Breast epithelium (tissue), 4 donors: ENCODE data around the gene TEKTIP1. TPM values are rescaled to one million over a fixed set of nuclear protein-coding genes. Genes with fewer than 3 reads are reported as not detected.
"Not testable (repeated sequence)": the region's sequence is repeated elsewhere in the genome, so short reads cannot be mapped to it uniquely, and the experiment has no call there.

Experiments
- DNase-seq, 2 donors: peaks; one replicate each; pipeline ENCODE4 v3.0.0-alpha.2; 2019; ENCODE audit warnings: low spot score in 2 of 2
- H3K27ac ChIP-seq, 2 donors: fragments of 200-600 bp; sonication (generic) in 1 of 2; one replicate each; pipeline ENCODE4 v1.5.1; 2016 to 2019; ENCODE audit warnings: mild to moderate bottlenecking in 1 of 2
- H3K27me3 ChIP-seq, 2 donors: fragments of 200-600 bp; sonication (generic) in 1 of 2; one replicate each; pipeline versions ENCODE4 v1.5.1 to v1.6.0; 2017 to 2019; ENCODE audit warnings: control low read depth in 1 of 2, mild to moderate bottlenecking in 1 of 2
- H3K36me3 ChIP-seq: fragments of 200-600 bp; one replicate; pipeline ENCODE4 v1.5.1; 2019
- H3K4me1 ChIP-seq, 2 donors: fragments of 200-600 bp; sonication (generic); one replicate each; pipeline ENCODE4 v1.5.1; 2016 to 2019; ENCODE audit warnings: control low read depth in 1 of 2
- H3K4me3 ChIP-seq, 3 donors: fragments of 200-600 bp; sonication (generic); 1 replicate in 2 of 3; 2 replicates in 1 of 3; pipeline ENCODE4 v1.5.1; 2016 to 2019; ENCODE audit warnings: mild to moderate bottlenecking in 3 of 3, moderate library complexity in 2 of 3
- H3K9me3 ChIP-seq, 2 donors: fragments of 200-600 bp; sonication (generic) in 1 of 2; one replicate each; pipeline ENCODE4 v1.5.1; 2016 to 2019; ENCODE audit warnings: control low read depth in 1 of 2
- CTCF ChIP-seq, 3 donors: fragments of 450-650 bp; IDR thresholded peaks; one replicate each; pipeline ENCODE4 v1.5.1; 2016 to 2017; ENCODE audit warnings: antibody characterized with exemption in 3 of 3, mild to moderate bottlenecking in 3 of 3, moderate library complexity in 3 of 3
- POLR2A ChIP-seq: fragments of 450-650 bp; IDR thresholded peaks from one replicate; pipeline ENCODE4 v1.6.1; 2016; ENCODE audit warnings: antibody characterized with exemption, mild to moderate bottlenecking, moderate library complexity
- POLR2AphosphoS5 ChIP-seq, 3 donors: sonication (generic); formaldehyde crosslinking; IDR thresholded peaks; one replicate each; pipeline ENCODE4 v1.6.1; 2017; ENCODE audit warnings: antibody characterized with exemption in 3 of 3
- intact Hi-C: fragments of 100-400 bp; cut with DNase I; formaldehyde crosslinking; loops from one replicate; pipeline ENCODE4 v1.15.1; 2023; ENCODE audit warnings: low total_unique reads
- total RNA-seq, 3 donors: library from RNA; depleted of rRNA; stranded (reverse); fragments of >200 nt; gene quantifications; one replicate each; pipeline ENCODE4 v1.1.0, GENCODE V29; 2016

Gene TEKTIP1
- total RNA-seq, 3 donors from 2014 or later = 2.0 TPM; not detected in 2

DNA sequence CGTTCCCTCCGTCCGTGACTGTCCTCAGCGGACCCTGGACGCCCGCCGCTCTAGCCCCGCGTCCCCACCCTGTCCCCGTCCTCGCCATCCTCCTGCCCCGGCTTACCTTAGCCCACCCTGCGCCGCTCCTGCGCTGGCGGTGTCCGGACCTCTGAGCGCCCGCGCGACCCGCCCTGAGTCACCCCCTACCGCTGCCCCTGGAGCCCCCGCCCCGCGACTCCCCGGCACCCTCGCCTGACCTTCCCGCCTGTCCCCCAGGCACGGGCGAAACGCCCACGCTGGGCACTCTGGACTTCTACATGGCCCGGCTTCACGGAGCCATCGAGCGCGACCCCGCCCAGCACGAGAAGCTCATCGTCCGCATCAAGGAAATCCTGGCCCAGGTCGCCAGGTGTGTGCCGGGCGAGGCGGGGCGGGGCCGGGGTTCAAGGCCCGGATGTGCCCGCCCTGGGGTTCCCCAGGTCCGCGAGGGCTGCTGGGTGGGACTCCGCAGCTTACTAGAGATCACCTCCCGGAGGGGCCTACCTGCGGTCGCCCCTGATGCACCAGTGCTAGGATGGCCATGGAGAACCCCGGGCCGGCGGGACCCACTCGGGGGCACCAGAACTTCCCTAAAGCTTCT, 38.9 kb downstream of the TEKTIP1 start:
- no peaks in the 10 kb centered on the region for H3K36me3 ChIP-seq
- no peaks in the 10 kb centered on the region for H3K9me3 ChIP-seq
- no peak for TF ChIP-seq POLR2AphosphoS5 (IDR thresholded peaks at IDR 0.05)
- no peak for TF ChIP-seq POLR2A
- TF ChIP-seq CTCF (IDR thresholded peaks at IDR 0.05) = no peak
- intact Hi-C loops = no loop called here
- no peak overlapping the region for H3K27ac ChIP-seq
- no peak for DNase-seq
- H3K4me1 ChIP-seq = no peaks in the 10 kb centered on the region
- H3K4me3 ChIP-seq = no peak overlapping the region
- no peaks in the 10 kb centered on the region for H3K27me3 ChIP-seq

DNA sequence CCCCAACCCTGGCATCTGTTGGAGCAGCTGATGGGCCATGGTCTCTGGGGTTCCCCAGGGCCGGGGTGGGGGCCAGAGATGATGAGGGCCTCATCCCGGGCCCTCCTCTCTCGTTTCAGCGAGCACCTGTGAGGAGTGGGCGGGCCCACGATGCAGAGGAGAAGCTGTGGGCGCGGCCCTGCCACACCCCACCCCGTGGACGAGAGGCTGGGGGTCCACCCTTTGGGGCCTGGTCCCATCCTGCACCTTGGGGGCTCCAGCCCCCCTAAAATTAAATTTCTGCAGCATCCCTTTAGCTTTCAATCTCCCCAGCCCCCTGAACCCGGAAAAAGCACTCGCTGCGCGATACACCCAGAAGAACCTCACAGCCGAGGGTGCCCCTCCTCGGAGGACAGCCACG, 39.4 kb downstream of the TEKTIP1 start:
- TF ChIP-seq POLR2AphosphoS5 (IDR thresholded peaks at IDR 0.05) (no peak), POLR2A (no peak), CTCF (IDR thresholded peaks at IDR 0.05) (no peak)
- DNase-seq = no peak
- Histone ChIP-seq H3K27ac (no peak overlapping the region), H3K4me1 (no peaks in the 10 kb centered on the region), H3K27me3 (no peaks in the 10 kb centered on the region), H3K9me3 (no peaks in the 10 kb centered on the region), H3K36me3 (no peaks in the 10 kb centered on the region), H3K4me3 (no peak overlapping the region)
- intact Hi-C loops = no loop called here

DNA sequence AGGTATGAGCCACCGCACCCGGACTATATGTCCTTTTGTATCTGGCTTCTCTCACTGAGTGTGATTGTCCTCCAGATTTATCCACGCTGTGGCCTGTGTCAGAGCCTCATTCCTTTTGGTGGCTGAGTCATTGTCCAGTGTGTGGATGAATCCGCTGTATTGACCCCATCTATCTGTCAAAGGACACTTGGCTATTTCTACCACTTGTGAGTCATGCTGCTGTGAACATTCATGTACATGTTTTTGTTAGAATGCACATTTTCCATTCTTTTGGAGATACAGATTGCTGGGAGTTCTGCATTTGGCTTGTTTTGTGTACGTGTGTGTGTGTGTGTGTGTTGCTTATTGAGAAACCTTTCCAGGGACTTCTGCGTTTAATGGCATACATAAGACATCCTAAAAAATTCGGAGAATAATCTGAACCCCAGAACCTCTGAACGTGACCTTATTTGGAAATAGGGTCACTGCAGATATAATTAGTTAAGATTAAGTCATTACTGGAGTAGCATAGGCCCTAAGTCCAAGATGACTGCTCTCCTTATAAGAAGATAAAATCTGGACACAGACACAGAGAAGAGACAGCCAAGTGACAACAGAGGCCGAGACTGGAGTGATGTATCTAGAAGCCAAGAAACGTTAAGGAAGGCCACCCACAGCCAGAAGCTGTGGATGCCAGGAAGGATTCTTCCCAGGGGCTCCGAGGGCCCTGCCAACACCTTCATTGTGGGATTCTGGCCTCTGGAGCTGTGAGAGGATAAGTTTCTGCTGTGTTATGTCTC, 41.4 kb downstream of the TEKTIP1 start:
- H3K9me3 ChIP-seq = no peaks in the 10 kb centered on the region
- TF ChIP-seq POLR2AphosphoS5 (IDR thresholded peaks at IDR 0.05) (no peak), POLR2A (no peak), CTCF (IDR thresholded peaks at IDR 0.05) (no peak)
- intact Hi-C loops = no loop called here
- H3K4me1 ChIP-seq = no peaks in the 10 kb centered on the region
- H3K36me3 ChIP-seq = no peaks in the 10 kb centered on the region
- no peak overlapping the region for H3K4me3 ChIP-seq
- no peak for DNase-seq
- peaks cover 0 to 5% of the 10 kb centered on the region in 2 donors for H3K27me3 ChIP-seq
- H3K27ac ChIP-seq = peak overlapping the region in 1 of 2 donors; percentile 44

DNA sequence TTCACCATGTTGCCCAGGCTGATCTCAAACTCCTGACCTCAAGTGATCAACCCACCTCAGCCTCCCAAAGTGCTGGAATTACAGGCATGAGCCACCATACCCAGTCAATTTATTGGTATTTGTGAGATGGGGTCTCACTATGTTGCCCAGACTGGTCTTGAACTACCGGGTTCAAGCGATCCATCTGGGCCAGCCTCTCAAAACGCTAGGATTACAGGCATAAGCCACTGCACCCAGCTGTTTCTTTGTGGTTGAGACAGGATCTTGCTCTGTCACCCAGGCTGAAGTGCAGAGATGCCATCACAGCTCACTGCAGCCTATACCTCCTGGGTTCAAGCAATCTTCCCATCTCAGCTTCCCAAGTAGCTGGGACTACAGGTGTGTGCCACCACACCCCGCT, 42.8 kb downstream of the TEKTIP1 start:
- H3K4me1 ChIP-seq, H3K4me3 ChIP-seq, H3K9me3 ChIP-seq, H3K27me3 ChIP-seq, DNase-seq, intact Hi-C loops, H3K36me3 ChIP-seq, H3K27ac ChIP-seq: not testable (repeated sequence)

DNA sequence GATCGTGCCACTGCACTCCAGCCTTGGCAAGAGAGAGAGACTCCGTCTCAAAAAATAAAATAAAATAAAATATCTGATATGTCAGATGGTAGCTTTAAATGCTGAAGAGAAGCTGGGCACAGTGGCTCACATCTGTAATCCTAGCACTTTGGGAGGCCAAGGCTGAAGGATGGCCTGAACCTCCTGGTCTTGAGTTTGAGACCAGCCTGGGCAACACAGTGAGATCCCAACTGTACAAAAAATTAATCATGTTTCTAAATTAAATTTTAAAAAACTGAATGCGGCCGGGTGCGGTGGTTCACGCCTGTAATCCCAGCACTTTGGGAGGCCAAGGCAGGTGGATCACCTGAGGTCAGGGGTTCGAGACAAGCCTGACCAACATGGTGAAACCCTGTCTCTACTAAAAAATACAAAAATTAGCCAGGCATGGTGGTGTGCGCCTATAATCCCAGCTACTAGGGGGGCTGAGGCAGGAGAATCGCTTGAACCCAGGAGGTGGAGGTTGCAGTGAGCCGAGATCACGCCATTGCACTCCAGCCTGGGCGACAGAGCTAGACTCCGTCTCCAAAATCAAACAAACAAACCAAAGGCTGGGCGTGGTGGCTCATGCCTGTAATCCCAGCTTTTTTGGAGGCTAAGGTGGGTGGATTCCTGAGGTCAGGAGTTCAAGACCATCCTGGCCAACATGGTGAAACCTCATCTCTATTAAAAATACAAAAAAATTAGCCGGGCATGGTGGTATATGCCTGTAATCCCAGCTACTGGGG, 45.2 kb downstream of the TEKTIP1 start:
- H3K27ac ChIP-seq, H3K9me3 ChIP-seq, H3K4me1 ChIP-seq, H3K27me3 ChIP-seq, H3K4me3 ChIP-seq, H3K36me3 ChIP-seq, intact Hi-C loops, DNase-seq: not testable (repeated sequence)
